HG02798 (cell line): ENCODE data around the gene PEA15.
A peak's percentile ranks its signal among the peaks of the same experiment; 100 is the strongest.

ENCODE experiments used
- ATAC-seq: cut with Tn5 transposase; IDR thresholded peaks from one replicate; pipeline ENCODE4 v1.9.1; 2021; ENCODE audit warnings: mild to moderate bottlenecking; ENCODE audit not compliant: unreplicated experiment, poor library complexity

Gene PEA15

DNA sequence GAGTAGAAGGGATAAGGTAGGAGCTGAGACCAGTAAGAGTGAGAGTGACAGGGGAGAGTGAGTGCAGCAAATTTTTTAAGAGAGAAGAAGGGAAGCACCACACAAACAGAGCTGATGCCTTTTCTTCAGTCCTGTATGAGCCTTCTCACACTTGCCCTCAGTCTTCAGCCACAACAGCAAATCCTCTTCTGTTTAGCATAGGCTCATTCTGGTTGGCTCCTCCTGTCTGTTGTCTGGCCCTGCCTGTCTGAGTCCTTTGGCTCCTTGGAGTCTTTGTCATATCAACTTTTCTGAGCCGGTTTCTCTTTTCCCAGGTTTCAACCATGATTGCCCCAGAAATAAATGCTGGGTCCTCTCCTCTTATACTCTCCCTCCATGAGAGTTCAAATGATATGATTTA, 27.5 kb upstream of the PEA15 start:
- no peak for ATAC-seq

- ATAC-seq = no peak
These were observed 26.5 kb upstream of the PEA15 start for GRCh38 chr1:160178731-160179130.

GRCh38 chr1:160179336-160179735, 25.8 kb upstream of the PEA15 start:
- no peak for ATAC-seq

- no peak for ATAC-seq
These were observed 18.9 kb upstream of the PEA15 start for GRCh38 chr1:160186246-160186645.

GRCh38 chr1:160186729-160187128, 18.5 kb upstream of the PEA15 start:
- ATAC-seq = no peak

DNA sequence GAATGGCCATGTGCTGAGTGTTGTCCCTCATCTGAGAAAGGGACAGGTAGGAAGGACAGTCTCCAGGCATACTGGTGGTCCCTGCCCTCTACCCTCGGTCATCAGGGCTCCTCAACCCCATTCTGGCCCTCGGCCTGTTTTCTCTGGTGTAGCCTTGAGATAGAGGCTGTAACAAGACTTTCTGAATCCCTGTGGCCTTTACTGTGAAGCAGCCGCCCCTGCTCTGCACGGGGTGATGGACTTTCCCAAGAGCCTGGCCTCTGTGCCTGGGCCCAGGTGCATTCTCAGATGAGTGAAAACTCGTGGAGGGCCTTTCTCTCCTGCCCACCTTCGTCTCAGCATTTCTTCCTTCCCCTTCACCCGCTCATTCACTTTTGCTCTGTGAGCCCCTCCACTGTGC, 17.8 kb upstream of the PEA15 start:
- ATAC-seq = no peak

GRCh38 chr1:160188341-160188740, 16.8 kb upstream of the PEA15 start:
- ATAC-seq = no peak

DNA sequence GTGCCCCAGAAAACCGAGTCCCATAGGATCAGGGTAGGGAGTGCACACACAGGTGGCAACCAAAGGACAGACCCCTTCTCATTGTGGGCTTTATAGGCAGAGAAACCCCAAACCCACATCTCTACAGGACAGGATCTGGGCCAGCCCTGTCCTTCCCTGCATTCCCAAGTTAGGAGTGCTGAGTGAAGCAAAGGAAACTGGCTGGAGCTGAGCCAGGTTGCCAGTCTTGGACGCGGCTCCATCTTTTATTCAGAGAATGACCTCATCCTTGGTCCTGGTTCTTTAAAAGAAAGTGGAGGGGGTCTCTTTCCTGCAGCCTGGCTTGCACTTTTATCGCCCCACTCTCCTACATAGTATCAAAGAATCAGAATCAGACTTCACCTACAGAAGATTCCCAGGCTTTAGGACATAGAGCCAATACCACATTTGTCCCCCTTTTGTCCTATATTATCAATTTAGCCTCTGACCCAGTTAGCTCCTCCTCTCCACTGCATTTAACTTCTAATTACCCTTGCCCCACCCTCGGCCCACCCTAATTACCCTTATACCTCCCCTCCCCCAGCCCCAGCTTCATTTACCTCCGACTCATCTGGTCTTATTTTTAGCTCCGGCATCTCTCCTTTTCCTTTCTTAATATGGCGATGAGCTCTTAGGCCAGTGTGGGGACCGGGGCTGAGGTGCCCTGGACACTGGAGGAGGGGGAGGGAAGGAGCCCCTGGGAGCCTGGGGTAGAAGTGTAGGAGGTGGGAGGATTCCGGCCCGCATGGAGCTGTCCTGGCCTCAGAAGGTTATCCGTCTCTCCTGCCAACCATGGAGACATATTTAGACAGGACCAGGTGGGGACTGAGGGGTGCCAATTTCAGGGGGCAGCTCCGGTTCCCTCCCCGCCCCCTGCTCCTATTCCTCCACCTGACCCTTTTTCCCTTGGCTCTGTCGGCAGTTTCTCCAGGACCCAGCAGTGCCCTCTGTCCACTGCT, 15.2 kb upstream of the PEA15 start, which contains the start of gene CASQ1:
Gene CASQ1 (plus strand): TSS at position 927 of the 977 bp plus-strand sequence. CDS start 177 bp downstream, outside the sequence.
- ATAC-seq = no peak

- ATAC-seq = no peak
These were observed 13.4 kb upstream of the PEA15 start for GRCh38 chr1:160191756-160192155.

DNA sequence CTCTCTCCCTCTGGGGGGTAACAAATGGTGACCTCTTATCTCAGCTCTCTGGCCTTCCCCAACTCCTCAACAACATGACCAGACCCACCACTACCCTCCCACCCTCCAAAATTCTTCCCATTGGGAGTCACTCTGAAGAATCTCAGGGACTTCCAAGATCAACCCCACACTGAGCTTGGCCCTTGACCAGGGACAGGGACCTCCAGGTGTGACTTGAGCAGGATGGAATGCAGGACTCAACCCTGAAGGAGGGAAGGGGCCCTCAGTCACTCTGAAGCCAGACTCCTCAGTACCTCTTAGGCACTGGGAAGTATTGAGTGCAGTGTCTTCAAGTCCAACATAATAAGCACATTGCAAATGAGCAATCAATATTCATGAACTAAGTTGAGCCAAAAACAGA, 12.9 kb upstream of the PEA15 start:
- no peak for ATAC-seq

DNA sequence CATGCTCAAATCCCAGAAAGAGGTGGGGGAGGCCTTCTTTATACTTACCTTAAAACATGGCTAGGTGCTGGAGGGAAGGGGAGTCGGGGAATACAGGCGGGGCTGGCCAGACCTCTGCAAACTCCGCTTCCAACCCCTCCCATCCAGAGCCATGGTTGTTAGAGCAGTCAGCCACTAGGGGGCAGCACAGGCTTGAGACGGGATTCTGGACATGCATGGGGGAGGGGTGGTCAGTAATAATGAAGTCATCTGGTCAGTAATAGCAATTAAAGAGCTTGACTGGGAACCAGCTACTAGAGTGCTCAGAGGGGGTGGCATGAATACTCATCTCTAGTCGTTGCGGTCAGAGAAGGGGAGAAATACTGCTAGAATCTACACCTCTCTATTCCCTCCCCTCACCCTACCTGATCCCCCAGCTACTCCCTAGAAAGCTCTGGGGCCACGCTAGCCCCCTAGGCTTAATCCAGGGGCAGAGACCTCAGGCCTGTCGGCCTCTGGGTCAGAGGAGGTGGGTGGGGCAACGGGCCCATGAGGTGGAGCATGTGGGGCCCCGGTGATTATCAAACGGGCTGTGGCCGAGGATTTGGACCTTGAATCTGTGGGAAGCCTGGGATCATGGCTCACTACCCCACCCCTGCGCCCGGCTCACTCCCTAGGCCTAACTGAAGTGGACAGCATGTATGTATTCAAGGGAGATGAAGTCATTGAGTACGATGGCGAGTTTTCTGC, 11.9 kb upstream of the PEA15 start:
- ATAC-seq = peak; percentile 69

- ATAC-seq = no peak
These were observed 11.1 kb upstream of the PEA15 start for GRCh38 chr1:160193832-160194736.

DNA sequence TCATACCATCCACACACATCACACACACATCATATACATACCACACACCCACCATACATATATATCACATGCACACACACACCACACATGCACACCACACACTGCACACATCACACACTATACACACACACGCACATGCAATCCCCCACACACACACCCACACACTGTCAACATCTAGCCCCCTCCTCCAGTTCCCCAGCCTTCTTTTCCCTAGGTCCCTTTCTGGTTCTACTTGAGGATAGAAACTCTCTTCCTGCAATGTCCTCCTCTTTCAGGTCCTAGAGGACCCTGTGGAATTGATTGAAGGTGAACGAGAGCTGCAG, 10.5 kb upstream of the PEA15 start:
- ATAC-seq = no peak

- no peak for ATAC-seq
These were observed 9.0 kb upstream of the PEA15 start for GRCh38 chr1:160196143-160196542.

- ATAC-seq = no peak
These were observed 8.0 kb upstream of the PEA15 start for GRCh38 chr1:160197231-160197630.

- ATAC-seq = no peak
These were observed 4.4 kb upstream of the PEA15 start for GRCh38 chr1:160200786-160201185.

- ATAC-seq = peak; percentile 68
These were observed 500 bp upstream of the PEA15 start for GRCh38 chr1:160204526-160205241.

- ATAC-seq = peak; percentile 35
These were observed 829 bp downstream of the PEA15 start for GRCh38 chr1:160206036-160206389.

DNA sequence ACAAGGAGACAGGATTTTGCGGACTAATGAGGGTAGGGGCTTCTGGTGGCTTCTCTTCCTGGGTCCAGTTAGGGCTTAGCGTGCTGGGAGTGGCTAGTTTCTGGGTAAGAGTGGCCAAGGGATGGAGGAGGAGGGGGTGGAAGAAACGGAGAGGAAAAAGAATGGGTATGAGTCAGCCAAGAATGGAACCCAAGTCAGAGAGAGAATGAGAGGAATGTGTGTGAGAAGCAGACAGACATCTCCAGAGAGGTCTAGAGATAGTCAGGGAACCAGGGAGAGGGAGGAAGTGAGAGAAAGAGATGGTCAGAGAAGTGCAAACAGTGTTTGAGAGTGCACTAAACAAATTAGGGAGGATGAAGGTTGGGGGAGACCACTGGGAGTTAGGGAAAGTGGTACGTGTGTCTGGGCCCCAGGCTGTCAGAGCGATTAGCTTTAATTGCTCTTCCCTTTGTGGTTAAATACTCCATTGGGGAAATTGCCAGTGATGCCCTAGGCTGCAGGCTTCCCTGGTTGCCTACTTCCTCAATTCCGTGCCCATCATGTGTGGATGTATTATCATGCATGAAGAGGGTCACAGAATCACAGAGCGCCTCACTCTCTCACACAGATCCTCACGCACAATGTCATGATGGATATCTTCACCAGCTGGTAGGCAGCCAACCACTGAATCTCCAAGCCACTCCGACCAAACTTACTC, 1.4 kb downstream of the PEA15 start:
- ATAC-seq = no peak
